H9 (cell line): ENCODE results near the gene SHH. TPM values are rescaled to one million over a fixed set of nuclear protein-coding genes. Genes with fewer than 3 reads are reported as not detected.

Experiments used
- DNase-seq: peaks from one replicate; pipeline ENCODE4 v3.0.0-alpha.2; 2017
- H2AFZ ChIP-seq: one replicate; pipeline ENCODE4 v1.6.1; 2013; ENCODE audit warnings: mild to moderate bottlenecking, low read length, control low read depth, moderate library complexity
- H2AK5ac ChIP-seq: 2 replicates; pipeline ENCODE4 v1.6.1; 2013; ENCODE audit warnings: low read length, control low read depth, mixed read lengths; ENCODE audit not compliant: insufficient read length
- H2BK120ac ChIP-seq: one replicate; pipeline ENCODE4 v1.6.1; 2013; ENCODE audit warnings: low read depth, mild to moderate bottlenecking, low read length, control low read depth, inconsistent platforms; ENCODE audit not compliant: poor library complexity, severe bottlenecking
- H2BK12ac ChIP-seq: 2 replicates; pipeline ENCODE4 v1.6.1; 2013; ENCODE audit warnings: low read length, control low read depth, mixed read lengths, low read depth; ENCODE audit not compliant: insufficient read length
- H2BK15ac ChIP-seq: 2 replicates; pipeline ENCODE4 v1.6.1; 2013; ENCODE audit warnings: low read depth, low read length, control low read depth
- H2BK20ac ChIP-seq: one replicate; pipeline ENCODE4 v1.6.1; 2013; ENCODE audit warnings: low read depth, mild to moderate bottlenecking, low read length, control low read depth, inconsistent platforms; ENCODE audit not compliant: poor library complexity, severe bottlenecking
- H2BK5ac ChIP-seq: 2 replicates; pipeline ENCODE4 v1.6.1; 2013; ENCODE audit warnings: low read length, control low read depth, mixed read lengths; ENCODE audit not compliant: insufficient read length
- H3K14ac ChIP-seq: 2 replicates; pipeline ENCODE4 v1.6.1; 2013; ENCODE audit warnings: low read length, control low read depth; ENCODE audit not compliant: insufficient read depth
- H3K18ac ChIP-seq: 2 replicates; pipeline ENCODE4 v1.6.1; 2013; ENCODE audit warnings: low read depth, mild to moderate bottlenecking, mixed read lengths, low read length, control low read depth; ENCODE audit not compliant: insufficient read length
- H3K23ac ChIP-seq: 2 replicates; pipeline ENCODE4 v1.6.1; 2013; ENCODE audit warnings: low read length, control low read depth, mixed read lengths, low read depth; ENCODE audit not compliant: insufficient read length
- H3K23me2 ChIP-seq: 2 replicates; pipeline ENCODE4 v1.6.1; 2013; ENCODE audit warnings: low read depth, mild to moderate bottlenecking, mixed read lengths, low read length, control low read depth; ENCODE audit not compliant: insufficient read length, poor library complexity, severe bottlenecking
- H3K27ac ChIP-seq: 2 replicates; pipeline ENCODE4 v1.5.1; 2013; ENCODE audit warnings: low read length, control low read depth, mixed read lengths, low read depth; ENCODE audit not compliant: insufficient read length
- H3K27me3 ChIP-seq: 2 replicates; pipeline ENCODE4 v1.6.1; 2013; ENCODE audit warnings: low read length, control low read depth, inconsistent platforms; ENCODE audit not compliant: insufficient read depth
- H3K4ac ChIP-seq: 2 replicates; pipeline ENCODE4 v1.6.1; 2013; ENCODE audit warnings: low read depth, mild to moderate bottlenecking, control low read depth, inconsistent platforms, low read length, moderate library complexity
- H3K4me1 ChIP-seq: 2 replicates; pipeline ENCODE4 v1.6.1; 2013; ENCODE audit warnings: low read length, control low read depth, inconsistent platforms; ENCODE audit not compliant: insufficient read depth
- H3K4me2 ChIP-seq: 2 replicates; pipeline ENCODE4 v1.6.1; 2013; ENCODE audit warnings: low read length, control low read depth, mixed read lengths; ENCODE audit not compliant: insufficient read length, insufficient read depth
- H3K56ac ChIP-seq: 2 replicates; pipeline ENCODE4 v1.6.1; 2013; ENCODE audit warnings: low read depth, mild to moderate bottlenecking, mixed read lengths, low read length, control low read depth; ENCODE audit not compliant: insufficient read length
- H3K79me1 ChIP-seq: 2 replicates; pipeline ENCODE4 v1.6.1; 2013; ENCODE audit warnings: low read depth, mild to moderate bottlenecking, moderate library complexity, low read length, control low read depth, inconsistent platforms; ENCODE audit not compliant: insufficient read depth, poor library complexity, severe bottlenecking
- H3K79me2 ChIP-seq: 2 replicates; pipeline ENCODE4 v1.6.1; 2013; ENCODE audit warnings: low read length, control low read depth, inconsistent platforms; ENCODE audit not compliant: insufficient read depth
- H3K9ac ChIP-seq: 2 replicates; pipeline ENCODE4 v1.6.1; 2013; ENCODE audit warnings: low read length, control low read depth, mixed read lengths; ENCODE audit not compliant: insufficient read length; ENCODE audit errors: extremely low read depth
- H3K9me3 ChIP-seq: one replicate; pipeline ENCODE4 v1.6.1; 2013; ENCODE audit warnings: low read depth, low read length, inconsistent platforms; ENCODE audit not compliant: control insufficient read depth
- H3T11ph ChIP-seq: one replicate; pipeline ENCODE4 v1.6.1; 2013; ENCODE audit warnings: mild to moderate bottlenecking, low read length, control low read depth, inconsistent platforms
- H4K20me1 ChIP-seq: one replicate; pipeline ENCODE4 v1.6.1; 2013; ENCODE audit not compliant: control insufficient read depth, insufficient read length, insufficient read depth
- H4K5ac ChIP-seq: 2 replicates; pipeline ENCODE4 v1.6.1; 2013; ENCODE audit warnings: low read depth, mild to moderate bottlenecking, mixed read lengths, low read length, control low read depth; ENCODE audit not compliant: insufficient read length
- H4K8ac ChIP-seq: replicated peaks from 2 replicates; pipeline ENCODE4 v1.6.1; 2013; ENCODE audit warnings: low read length, control low read depth, mixed read lengths, low read depth; ENCODE audit not compliant: insufficient read length
- H4K91ac ChIP-seq: 2 replicates; pipeline ENCODE4 v1.6.1; 2013; ENCODE audit warnings: low read depth, mild to moderate bottlenecking, moderate library complexity, mixed read lengths, low read length, control low read depth; ENCODE audit not compliant: insufficient read length
- H3K27ac Mint-ChIP-seq, 3 experiments: 2 replicates in 2 of 3; 3 replicates in 1 of 3; pipeline ENCODE4 v1.8.0; 2020 to 2021; ENCODE audit warnings: mixed read lengths in 3 of 3, mild to moderate bottlenecking in 1 of 3, moderate library complexity in 1 of 3
- H3K27me3 Mint-ChIP-seq: 2 replicates; pipeline ENCODE4 v1.8.0; 2021; ENCODE audit warnings: low read depth, mild to moderate bottlenecking, moderate library complexity, mixed read lengths
- H3K36me3 Mint-ChIP-seq, 3 experiments: 2 replicates in 2 of 3; 3 replicates in 1 of 3; pipeline ENCODE4 v1.8.0; 2020 to 2021; ENCODE audit warnings: low read depth in 3 of 3, mixed read lengths in 3 of 3; ENCODE audit not compliant: insufficient read depth in 1 of 3
- H3K4me1 Mint-ChIP-seq, 2 experiments: 2 replicates each; pipeline ENCODE4 v1.8.0; 2020; ENCODE audit warnings: mixed read lengths in 2 of 2
- H3K4me3 Mint-ChIP-seq, 2 experiments: 2 replicates in 1 of 2; 3 replicates in 1 of 2; pipeline ENCODE4 v1.8.0; 2020 to 2021; ENCODE audit warnings: mild to moderate bottlenecking in 2 of 2, mixed read lengths in 2 of 2, moderate library complexity in 1 of 2
- H3K9me3 Mint-ChIP-seq, 2 experiments: 2 replicates in 1 of 2; 3 replicates in 1 of 2; pipeline ENCODE4 v1.8.0; 2020; ENCODE audit warnings: mild to moderate bottlenecking in 2 of 2, mixed read lengths in 2 of 2, moderate library complexity in 1 of 2
- WGBS: extraction: QIAGEN DNeasy Blood & Tissue Kit; methylation state at CpG from one replicate; pipeline ENCODE4 v1.1.7; 2013; ENCODE audit warnings: missing lambda C conversion rate, low lambda C conversion rate, mixed read lengths; ENCODE audit not compliant: insufficient read length; ENCODE audit errors: extremely low coverage; 5-methylcytosine and 5-hydroxymethylcytosine counted together
- total RNA-seq: library from RNA; stranded (reverse); gene quantifications from 2 replicates; pipeline ENCODE4 v1.2.1, GENCODE V29; 2021
- TF ChIP-seq, protein P1 (sequence below): fragments of 200-600 bp; sonication (generic); conservative IDR thresholded peaks from 3 replicates; pipeline ENCODE4 v1.8.0; 2021; ENCODE audit warnings: antibody characterized with exemption, mild to moderate bottlenecking

SHH gene
- total RNA-seq, 1 experiment from 2014 or later, result 0.07 TPM

GRCh38 chr7:155789001-155789725, 23.1 kb downstream of the SHH start:
- Histone ChIP-seq H3K4me2 (no peak overlapping the region), H4K5ac (no peak overlapping the region)
- H3K27me3 Mint-ChIP-seq, result peaks cover 37% of the 10 kb centered on the region

More at GRCh38 chr7:155789001-155789725, 23.1 kb downstream of the SHH start:
- no peak for DNase-seq
- Histone ChIP-seq H3K4me1 (no peaks in the 10 kb centered on the region), H3K27me3 (no peaks in the 10 kb centered on the region; the same call in 1 of the 2 replicates), H4K20me1 (no peaks in the 10 kb centered on the region), H3K4ac (no peak overlapping the region), H3K9me3 (no peaks in the 10 kb centered on the region), H3T11ph (no peak overlapping the region), H2AFZ (no peak overlapping the region), H2BK5ac (no peak overlapping the region), H3K18ac (no peak overlapping the region), H2BK120ac (no peak overlapping the region), H4K91ac (no peak overlapping the region), H2AK5ac (no peak overlapping the region), H2BK20ac (no peak overlapping the region), H3K9ac (no peak overlapping the region), H3K23me2 (peaks cover 5% of the 10 kb centered on the region), H4K8ac (no peak overlapping the region), H3K27ac (no peak overlapping the region), H3K23ac (no peak overlapping the region), H3K79me2 (no peaks in the 10 kb centered on the region), H2BK15ac (no peak overlapping the region), H3K14ac (no peak overlapping the region), H3K56ac (no peak overlapping the region), H2BK12ac (no peak overlapping the region), H3K79me1 (no peaks in the 10 kb centered on the region)
- Mint-ChIP-seq H3K9me3 (peaks cover 0 to 7% of the 10 kb centered on the region in 2 experiments; a peak in 3 of 5 replicates), H3K36me3 (peaks cover 0 to 3% (median 0%) of the 10 kb centered on the region in 3 experiments; a peak in 1 of 7 replicates), H3K4me3 (peak overlapping the region in 1 of 2 experiments; percentile 58; a peak in 2 of 5 replicates), H3K27ac (no peak overlapping the region; a peak in 1 of 7 replicates), H3K4me1 (peaks cover 4% of the 10 kb centered on the region in 2 experiments)
- WGBS, result no CpG with 5 or more reads among the region's 29 CpGs
- TF ChIP-seq, protein P1, sequence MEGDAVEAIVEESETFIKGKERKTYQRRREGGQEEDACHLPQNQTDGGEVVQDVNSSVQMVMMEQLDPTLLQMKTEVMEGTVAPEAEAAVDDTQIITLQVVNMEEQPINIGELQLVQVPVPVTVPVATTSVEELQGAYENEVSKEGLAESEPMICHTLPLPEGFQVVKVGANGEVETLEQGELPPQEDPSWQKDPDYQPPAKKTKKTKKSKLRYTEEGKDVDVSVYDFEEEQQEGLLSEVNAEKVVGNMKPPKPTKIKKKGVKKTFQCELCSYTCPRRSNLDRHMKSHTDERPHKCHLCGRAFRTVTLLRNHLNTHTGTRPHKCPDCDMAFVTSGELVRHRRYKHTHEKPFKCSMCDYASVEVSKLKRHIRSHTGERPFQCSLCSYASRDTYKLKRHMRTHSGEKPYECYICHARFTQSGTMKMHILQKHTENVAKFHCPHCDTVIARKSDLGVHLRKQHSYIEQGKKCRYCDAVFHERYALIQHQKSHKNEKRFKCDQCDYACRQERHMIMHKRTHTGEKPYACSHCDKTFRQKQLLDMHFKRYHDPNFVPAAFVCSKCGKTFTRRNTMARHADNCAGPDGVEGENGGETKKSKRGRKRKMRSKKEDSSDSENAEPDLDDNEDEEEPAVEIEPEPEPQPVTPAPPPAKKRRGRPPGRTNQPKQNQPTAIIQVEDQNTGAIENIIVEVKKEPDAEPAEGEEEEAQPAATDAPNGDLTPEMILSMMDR, result no peak
